H1 (cell line): Measurements from ENCODE around the gene CPED1. TPM values are rescaled to one million over a fixed set of nuclear protein-coding genes. Genes with fewer than 3 reads are reported as not detected.

Experiments used
- CTCF ChIA-PET: fragments of 300-600 bp; sonication (Branson Sonifier 250); formaldehyde crosslinking; loops from one replicate; lab custom pipeline; 2021; ENCODE audit not compliant: partially characterized antibody; lab: Charles Lee
- POLR2A ChIA-PET: fragments of 300-600 bp; sonication (Branson Sonifier 250); formaldehyde crosslinking; loops from one replicate; lab custom pipeline; 2021; ENCODE audit warnings: inconsistent platforms; ENCODE audit not compliant: partially characterized antibody; lab: Charles Lee
- DNase-seq, 2 experiments: peaks; one replicate each; pipeline versions ENCODE4 v3.0.0 to v3.0.0-alpha.2; 2010 to 2022; ENCODE audit warnings: low spot score in 2 of 2, low read depth in 1 of 2, mixed read lengths in 1 of 2
- FAIRE-seq: peaks from 2 replicates; lab custom pipeline; 2011; peaks lifted over from hg19 to GRCh38; lab: Jason Lieb, UNC
- H2AFZ ChIP-seq: 2 replicates; pipeline ENCODE4 v1.8.1; 2012; ENCODE audit warnings: low read length, inconsistent platforms
- H2AK5ac ChIP-seq: 2 replicates; pipeline ENCODE4 v1.6.1; 2013; ENCODE audit warnings: low read depth, low read length
- H2BK120ac ChIP-seq: replicated peaks from 2 replicates; pipeline ENCODE3; 2013; ENCODE audit warnings: low read depth, low read length, inconsistent platforms
- H2BK12ac ChIP-seq: 2 replicates; pipeline ENCODE4 v1.6.1; 2013; ENCODE audit warnings: low read depth, low read length
- H2BK15ac ChIP-seq: 2 replicates; pipeline ENCODE4 v1.6.1; 2013; ENCODE audit warnings: low read length
- H2BK20ac ChIP-seq: 2 replicates; pipeline ENCODE4 v1.6.1; 2013; ENCODE audit warnings: low read length
- H2BK5ac ChIP-seq: 2 replicates; pipeline ENCODE4 v1.6.1; 2013; ENCODE audit warnings: low read depth, low read length
- H3K14ac ChIP-seq: 2 replicates; pipeline ENCODE4 v1.6.1; 2013; ENCODE audit warnings: inconsistent platforms; ENCODE audit not compliant: insufficient read length
- H3K18ac ChIP-seq: 2 replicates; pipeline ENCODE4 v1.6.1; 2013; ENCODE audit warnings: low read length; ENCODE audit errors: extremely low read depth
- H3K23ac ChIP-seq: 2 replicates; pipeline ENCODE4 v1.6.1; 2013; ENCODE audit warnings: inconsistent platforms; ENCODE audit not compliant: insufficient read length
- H3K23me2 ChIP-seq: 2 replicates; pipeline ENCODE4 v1.6.1; 2013; ENCODE audit warnings: low read depth, low read length
- H3K27ac ChIP-seq: 2 replicates; pipeline ENCODE4 v1.6.1; 2011; ENCODE audit warnings: low read depth, low read length, inconsistent platforms
- H3K27me3 ChIP-seq, 4 experiments: replicated peaks in 1 of 4; 1 replicate in 1 of 4; 2 replicates in 3 of 4; pipeline versions ENCODE4 v1.6.1 to v1.8.1; 2011 to 2013; ENCODE audit warnings: low read length in 3 of 4, mild to moderate bottlenecking in 3 of 4, inconsistent platforms in 2 of 4, mixed read lengths in 2 of 4, moderate library complexity in 1 of 4; ENCODE audit not compliant: control insufficient read depth in 3 of 4, insufficient read depth in 3 of 4; ENCODE audit errors: extremely low read depth in 1 of 4
- H3K36me3 ChIP-seq, 4 experiments: 2 replicates each; pipeline versions ENCODE4 v1.6.1 to v1.8.1; 2011 to 2013; ENCODE audit warnings: mild to moderate bottlenecking in 4 of 4, low read length in 3 of 4, moderate library complexity in 2 of 4, control low read depth in 1 of 4, inconsistent platforms in 1 of 4; ENCODE audit not compliant: insufficient read depth in 4 of 4, control insufficient read depth in 2 of 4
- H3K4ac ChIP-seq: replicated peaks from 2 replicates; pipeline ENCODE3; 2013; ENCODE audit warnings: low read length, low read depth, mixed read lengths, inconsistent platforms; ENCODE audit not compliant: insufficient read length
- H3K4me1 ChIP-seq, 4 experiments: replicated peaks in 1 of 4; 1 replicate in 1 of 4; 2 replicates in 3 of 4; pipeline versions ENCODE4 v1.6.1 to v1.8.1; 2011 to 2013; ENCODE audit warnings: low read length in 3 of 4, inconsistent platforms in 2 of 4, mixed read lengths in 1 of 4; ENCODE audit not compliant: insufficient read depth in 4 of 4, control insufficient read depth in 3 of 4
- H3K4me2 ChIP-seq, 2 experiments: 2 replicates each; pipeline versions ENCODE4 v1.6.1 to v1.8.1; 2011 to 2013; ENCODE audit warnings: low read depth in 2 of 2, low read length in 2 of 2, control low read depth in 1 of 2, inconsistent platforms in 1 of 2, mild to moderate bottlenecking in 1 of 2; ENCODE audit not compliant: insufficient read depth in 1 of 2
- H3K4me3 ChIP-seq, 4 experiments: fragments of 200-600, 300-600 bp in 1 of 4; sonication (generic), shearing (Covaris generic), sonication (Bioruptor Twin) in 1 of 4; 2 replicates each; pipeline versions ENCODE4 v1.5.1 to v1.8.1; 2011 to 2016; ENCODE audit warnings: low read length in 4 of 4, low read depth in 3 of 4, control low read depth in 2 of 4, inconsistent platforms in 2 of 4, mild to moderate bottlenecking in 2 of 4, mixed read lengths in 1 of 4, moderate library complexity in 1 of 4; ENCODE audit not compliant: insufficient read depth in 2 of 4; ENCODE audit errors: extremely low read depth in 1 of 4
- H3K56ac ChIP-seq: replicated peaks from 2 replicates; pipeline ENCODE3; 2013; ENCODE audit warnings: low read depth, mild to moderate bottlenecking, mixed read lengths, low read length, inconsistent platforms; ENCODE audit not compliant: insufficient read length
- H3K79me1 ChIP-seq: 2 replicates; pipeline ENCODE4 v1.6.1; 2013; ENCODE audit warnings: low read depth, low read length, control low read depth
- H3K79me2 ChIP-seq, 2 experiments: 2 replicates each; pipeline versions ENCODE4 v1.6.1 to v1.8.1; 2012 to 2013; ENCODE audit warnings: low read length in 2 of 2, mild to moderate bottlenecking in 2 of 2, inconsistent platforms in 1 of 2; ENCODE audit not compliant: insufficient read depth in 2 of 2, control insufficient read depth in 1 of 2
- H3K9ac ChIP-seq, 4 experiments: replicated peaks in 1 of 4; 1 replicate in 1 of 4; 2 replicates in 3 of 4; pipeline versions ENCODE4 v1.6.1 to v1.8.1; 2011 to 2013; ENCODE audit warnings: low read depth in 3 of 4, low read length in 3 of 4, control low read depth in 2 of 4, mild to moderate bottlenecking in 2 of 4, moderate library complexity in 2 of 4, inconsistent platforms in 1 of 4; ENCODE audit errors: extremely low read depth in 1 of 4
- H3K9me3 ChIP-seq, 2 experiments: 2 replicates each; pipeline versions ENCODE4 v1.6.1 to v1.8.1; 2012 to 2013; ENCODE audit warnings: mild to moderate bottlenecking in 2 of 2, moderate library complexity in 2 of 2, control low read depth in 1 of 2, inconsistent platforms in 1 of 2, low read depth in 1 of 2, low read length in 1 of 2, mixed read lengths in 1 of 2; ENCODE audit not compliant: insufficient read depth in 2 of 2
- H4K20me1 ChIP-seq, 2 experiments: replicated peaks in 1 of 2; 2 replicates each; pipeline versions ENCODE3 to v1.8.1; 2011 to 2013; ENCODE audit warnings: inconsistent platforms in 2 of 2, low read length in 2 of 2, mild to moderate bottlenecking in 1 of 2; ENCODE audit not compliant: insufficient read depth in 2 of 2, control insufficient read depth in 1 of 2
- H4K5ac ChIP-seq: 2 replicates; pipeline ENCODE4 v1.6.1; 2013; ENCODE audit warnings: low read length, low read depth, mixed read lengths, inconsistent platforms; ENCODE audit not compliant: insufficient read length
- H4K8ac ChIP-seq: 2 replicates; pipeline ENCODE4 v1.8.0; 2013; ENCODE audit warnings: mild to moderate bottlenecking, moderate library complexity, low read length, inconsistent platforms; ENCODE audit not compliant: insufficient read depth; ENCODE audit errors: extremely low read depth
- H4K91ac ChIP-seq: replicated peaks from 2 replicates; pipeline ENCODE3; 2013; ENCODE audit warnings: low read length, mixed read lengths, inconsistent platforms; ENCODE audit not compliant: insufficient read length
- ASH2L ChIP-seq: fragments of 200-600, 300-600 bp; sonication (generic); IDR thresholded peaks from one replicate; pipeline ENCODE4 v1.7.1; 2017; ENCODE audit warnings: low read length
- EZH2 ChIP-seq: fragments of 200-600 bp; sonication (generic); IDR thresholded peaks from 2 replicates; pipeline ENCODE4 v1.7.1; 2012; ENCODE audit warnings: low read depth, mild to moderate bottlenecking, moderate library complexity, low read length, inconsistent platforms; ENCODE audit not compliant: severe bottlenecking
- GABPA ChIP-seq: IDR thresholded peaks from 2 replicates; pipeline ENCODE4 v1.6.1; 2011; ENCODE audit warnings: mild to moderate bottlenecking, low read length, moderate library complexity, borderline replicate concordance; ENCODE audit not compliant: insufficient read depth
- HDAC2 ChIP-seq, 2 experiments: fragments of 300-600 bp in 1 of 2; sonication (generic) in 1 of 2; IDR thresholded peaks; 2 replicates each; pipeline ENCODE4 v1.6.1; 2011 to 2012; ENCODE audit warnings: low read depth in 2 of 2, low read length in 2 of 2, mild to moderate bottlenecking in 2 of 2, moderate library complexity in 2 of 2, borderline replicate concordance in 1 of 2, inconsistent platforms in 1 of 2
- JUN ChIP-seq: IDR thresholded peaks from 2 replicates; pipeline ENCODE4 v1.6.1; 2011; ENCODE audit warnings: low read depth, mild to moderate bottlenecking, improper control_type of control experiment, low read length
- KDM1A ChIP-seq: fragments of 200-600, 300-600 bp; sonication (generic); IDR thresholded peaks from 2 replicates; pipeline ENCODE4 v1.7.1; 2016; ENCODE audit warnings: mild to moderate bottlenecking, low read length, borderline replicate concordance
- NANOG ChIP-seq: IDR thresholded peaks from 2 replicates; pipeline ENCODE4 v1.6.1; 2011; ENCODE audit warnings: low read length, low read depth, mild to moderate bottlenecking, inconsistent platforms; ENCODE audit not compliant: insufficient read depth, poor library complexity, severe bottlenecking
- NRF1 ChIP-seq: IDR thresholded peaks from 2 replicates; pipeline ENCODE4 v1.6.1; 2011; ENCODE audit warnings: mild to moderate bottlenecking, low read depth, low read length, improper control_type of control experiment
- USF2 ChIP-seq: IDR thresholded peaks from 2 replicates; pipeline ENCODE4 v1.6.1; 2011; ENCODE audit warnings: low read length, improper control_type of control experiment
- YY1 ChIP-seq: IDR thresholded peaks from 2 replicates; pipeline ENCODE4 v1.6.1; 2011; ENCODE audit warnings: low read depth, mild to moderate bottlenecking, low read length
- ZNF274 ChIP-seq: IDR thresholded peaks from 2 replicates; pipeline ENCODE4 v1.7.0; 2012; ENCODE audit warnings: low read length, borderline replicate concordance; ENCODE audit errors: extremely low read depth
- WGBS, 2 experiments: shearing (Covaris generic) in 1 of 2; methylation state at CpG; one replicate each; pipeline versions ENCODE4 v1.1.6 to v1.1.7; 2013 to 2015; ENCODE audit warnings: low lambda C conversion rate in 2 of 2, mixed read lengths in 2 of 2, inconsistent platforms in 1 of 2, low coverage in 1 of 2, missing lambda C conversion rate in 1 of 2; ENCODE audit not compliant: insufficient replicate concordance in 2 of 2, insufficient coverage in 1 of 2, insufficient read length in 1 of 2; ENCODE audit errors: extremely low coverage in 1 of 2, missing lambda C conversion rate in 1 of 2; 5-methylcytosine and 5-hydroxymethylcytosine counted together
- polyA plus RNA-seq, 7 experiments: library from polyadenylated mRNA; depleted of rRNA in 3 of 7; stranded (reverse) in 5 of 7; unstranded in 2 of 7; fragments of >200 nt in 5 of 7; fragments of 200-250 nt in 2 of 7; gene quantifications; 1 replicate in 5 of 7; 2 replicates in 1 of 7; 4 replicates in 1 of 7; pipeline versions ENCODE4 v1.2.1 to v1.2.3, GENCODE V29; 2011 to 2013; ENCODE audit warnings: missing spikeins in 2 of 7, mixed read lengths in 2 of 7
- total RNA-seq: library from RNA; stranded (reverse); fragmentation: NEBNext Ultra II Directional; extraction: Animal tissue kit (Norgen Biotek cat#: 25700); gene quantifications from 2 replicates; pipeline ENCODE4 v1.2.1, GENCODE V29; 2021

Gene CPED1
- total and polyA plus RNA-seq, 2 of the 8 experiments (the other 6 are each of a cell fraction or from before 2014, with no cell fraction given) = 0.08 to 0.39 TPM

- no peak overlapping the region for H3K27ac ChIP-seq
- no peak overlapping the region for H2BK120ac ChIP-seq
- no peak overlapping the region for H3K18ac ChIP-seq
- DNase-seq = no peak
- no peaks in the 10 kb centered on the region for H3K36me3 ChIP-seq
- no peak overlapping the region for H4K5ac ChIP-seq
- no peak overlapping the region for H2BK20ac ChIP-seq
- H3K23ac ChIP-seq = no peak overlapping the region
- no peak overlapping the region for H3K56ac ChIP-seq
- no peaks in the 10 kb centered on the region for H4K20me1 ChIP-seq
- no peak overlapping the region for H2BK12ac ChIP-seq
- H3K79me2 ChIP-seq = no peaks in the 10 kb centered on the region
- 89% methylated on average over 10 of the region's 10 CpGs; no CpG with 5 or more reads in 1 of the 2 experiments for WGBS, 2 experiments
- H4K8ac ChIP-seq = no peak overlapping the region
- no peak overlapping the region for H2AFZ ChIP-seq
- no peak overlapping the region for H2AK5ac ChIP-seq
- H2BK15ac ChIP-seq = no peak overlapping the region
- H3K23me2 ChIP-seq = peaks cover 4% of the 10 kb centered on the region; the same call in 1 of the 2 replicates
- no peaks in the 10 kb centered on the region for H3K79me1 ChIP-seq
- CTCF ChIA-PET = no interaction called here
- no peak overlapping the region for H3K4ac ChIP-seq
- FAIRE-seq = no peak
- H3K4me1 ChIP-seq = peaks cover 0 to 3% (median 0%) of the 10 kb centered on the region in 4 experiments; a peak in 1 of 7 replicates
- no peak overlapping the region for H3K9ac ChIP-seq
- H2BK5ac ChIP-seq = no peak overlapping the region
- no peak overlapping the region for H3K4me2 ChIP-seq
- no peak overlapping the region for H4K91ac ChIP-seq
- H3K9me3 ChIP-seq = no peaks in the 10 kb centered on the region
- H3K27me3 ChIP-seq = peaks cover 1 to 17% (median 9%) of the 10 kb centered on the region in 4 experiments; a peak in 6 of 7 replicates
- POLR2A ChIA-PET = no interaction called here
- H3K4me3 ChIP-seq = no peak overlapping the region
- H3K14ac ChIP-seq = no peak overlapping the region
- TF ChIP-seq EZH2 = no peak
- no peak for TF ChIP-seq GABPA
- TF ChIP-seq KDM1A = no peak
- no peak for TF ChIP-seq HDAC2 (IDR thresholded peaks at IDR 0.05; ENCODE audit: borderline replicate concordance in 1 of 2, low read depth in 2 of 2, low read length in 2 of 2)
- TF ChIP-seq NRF1 = no peak
- TF ChIP-seq YY1 = no peak
- no peak for TF ChIP-seq ASH2L
- TF ChIP-seq NANOG = no peak
- no peak for TF ChIP-seq USF2
- TF ChIP-seq ZNF274 = no peak
- TF ChIP-seq JUN = no peak
These were observed 346.6 kb downstream of the CPED1 start for GRCh38 chr7:121334875-121335648.
